Psoas muscle (tissue), 8 donors: ENCODE data around the gene UNC45A. TPM values are rescaled to one million over a fixed set of nuclear protein-coding genes. Genes with fewer than 3 reads are reported as not detected.

ENCODE experiments used
- ATAC-seq, 4 donors: fragments of 200-7000 bp; cut with Tn5 transposase; one replicate each; pipeline ENCODE4 v1.9.1; 2020; ENCODE audit warnings: moderate library complexity in 3 of 4, mild to moderate bottlenecking in 2 of 4
- DNase-seq, 2 donors: peaks; one replicate each; pipeline ENCODE4 v3.0.0-alpha.2; 2020
- H3K27ac ChIP-seq: fragments of 200-600 bp; one replicate; pipeline ENCODE4 v1.8.0; 2022
- H3K27me3 ChIP-seq, 3 donors: fragments of 200-600 bp in 1 of 3; one replicate each; pipeline versions ENCODE4 v1.6.1 to v1.8.0; 2013 to 2022; ENCODE audit warnings: low read length in 2 of 3, mild to moderate bottlenecking in 2 of 3, moderate library complexity in 1 of 3; ENCODE audit not compliant: insufficient read depth in 3 of 3
- H3K36me3 ChIP-seq, 2 donors: fragments of 200-600 bp in 1 of 2; one replicate each; pipeline versions ENCODE4 v1.6.1 to v1.8.0; 2013 to 2022; ENCODE audit warnings: low read depth in 1 of 2, mild to moderate bottlenecking in 1 of 2, moderate library complexity in 1 of 2; ENCODE audit not compliant: insufficient read depth in 1 of 2
- H3K4me1 ChIP-seq: fragments of 200-600 bp; one replicate; pipeline ENCODE4 v1.8.0; 2022
- H3K4me3 ChIP-seq: fragments of 200-600 bp; one replicate; pipeline ENCODE4 v1.8.0; 2022; ENCODE audit warnings: mild to moderate bottlenecking
- H3K9me3 ChIP-seq: fragments of 200-600 bp; one replicate; pipeline ENCODE4 v1.8.0; 2022
- CTCF ChIP-seq: fragments of 200-600 bp; IDR thresholded peaks from one replicate; pipeline ENCODE4 v1.8.0; 2022; ENCODE audit warnings: antibody characterized with exemption
- WGBS, 3 donors: extraction: QIAGEN DNeasy Blood & Tissue Kit; methylation state at CpG; one replicate each; pipeline versions ENCODE4 v1.1.6 to v1.1.7; 2013; 5-methylcytosine and 5-hydroxymethylcytosine counted together
- intact Hi-C, 2 donors: fragments of 100-400 bp; cut with DNase I; formaldehyde crosslinking; loops; one replicate each; pipeline versions ENCODE4 v1.11.0 to v1.14.2; 2022
- polyA plus RNA-seq, 3 donors: library from polyadenylated mRNA; stranded (reverse); fragments of 200-250 nt; gene quantifications; one replicate each; pipeline ENCODE4 v1.2.3, GENCODE V29; 2013
- total RNA-seq, 4 donors: library from RNA; stranded (reverse); fragmentation: NEBNext Ultra II Directional in 2 of 4; extraction: Animal tissue kit (Norgen Biotek cat#: 25700) in 2 of 4; gene quantifications; one replicate each; pipeline versions ENCODE4 v1.2.1 to v1.2.4, GENCODE V29; 2021 to 2023
- donor health status: healthy with polysubstance abuse.
- donor health status: DM: no; HTN: no; CAD: no; lungs with moderate emphysema.
- donor health status: Bipolar disorder and iron deficiency.
- donor health status: healthy.
- donor health status: DM: yes; HTN: yes; CAD: no.
- donor health status: DM: no; HTN: no; CAD: no.
- donor health status: DM: no; HTN: no; CAD: no.
- donor health status: DM: yes; HTN: yes; CAD: no.

The UNC45A gene
- total and polyA plus RNA-seq, 7 donors, result 9.2 to 17.5 (median 12.0) TPM

GRCh38 chr15:90946941-90947576 is 12.0 kb downstream of the UNC45A start:
- no peak overlapping the region for H3K4me3 ChIP-seq
- peaks cover 2 to 100% of the 10 kb centered on the region in 2 donors for H3K36me3 ChIP-seq
- H3K4me1 ChIP-seq, result no peaks in the 10 kb centered on the region
- H3K27ac ChIP-seq, result no peak overlapping the region
- 79 to 85% (median 83%) methylated on average over 8 of the region's 8 CpGs for WGBS, 3 donors
- no peaks in the 10 kb centered on the region for H3K9me3 ChIP-seq
- DNase-seq (no peak), ATAC-seq (no peak)
- intact Hi-C loops, result no loop called here
- H3K27me3 ChIP-seq, result no peaks in the 10 kb centered on the region
- TF ChIP-seq CTCF, result no peak

GRCh38 chr15:90947577-90948357 is 12.7 kb downstream of the UNC45A start:
- Histone ChIP-seq H3K27me3 (no peaks in the 10 kb centered on the region), H3K27ac (no peak overlapping the region), H3K36me3 (peaks cover 2 to 100% of the 10 kb centered on the region in 2 donors), H3K9me3 (no peaks in the 10 kb centered on the region), H3K4me1 (no peaks in the 10 kb centered on the region), H3K4me3 (no peak overlapping the region)
- ATAC-seq, result no peak
- no peak for TF ChIP-seq CTCF
- intact Hi-C loops, result no loop called here
- DNase-seq, result no peak
- WGBS, 3 donors, result 85 to 92% (median 87%) methylated on average over 18 of the region's 18 CpGs

GRCh38 chr15:90948506-90948905 is 13.4 kb downstream of the UNC45A start:
- intact Hi-C loops, result no loop called here
- no peak for DNase-seq
- 87 to 97% (median 97%) methylated on average over 8 of the region's 8 CpGs for WGBS, 3 donors

GRCh38 chr15:90949979-90950675 is 15.0 kb downstream of the UNC45A start:
- WGBS, 3 donors, result 90 to 91% (median 91%) methylated on average over 23 of the region's 23 CpGs
- intact Hi-C loops, result no loop called here

More at GRCh38 chr15:90948506-90948905, 13.4 kb downstream of the UNC45A start:
- Histone ChIP-seq H3K4me3 (no peak overlapping the region), H3K27me3 (no peaks in the 10 kb centered on the region), H3K27ac (no peak overlapping the region), H3K9me3 (no peaks in the 10 kb centered on the region), H3K4me1 (no peaks in the 10 kb centered on the region), H3K36me3 (peaks cover 5 to 100% of the 10 kb centered on the region in 2 donors)
- no peak for TF ChIP-seq CTCF
- no peak for ATAC-seq

More at GRCh38 chr15:90949979-90950675, 15.0 kb downstream of the UNC45A start:
- Histone ChIP-seq H3K36me3 (peaks cover 5 to 90% of the 10 kb centered on the region in 2 donors), H3K27ac (no peak overlapping the region), H3K4me1 (no peaks in the 10 kb centered on the region), H3K4me3 (no peak overlapping the region), H3K27me3 (no peaks in the 10 kb centered on the region), H3K9me3 (no peaks in the 10 kb centered on the region)
- TF ChIP-seq CTCF, result no peak
- DNase-seq (no peak), ATAC-seq (no peak)
